IMR-90 (cell line): ENCODE measurements around the gene CCDC70. TPM values are rescaled to one million over a fixed set of nuclear protein-coding genes. Genes with fewer than 3 reads are reported as not detected.

Experiments
- ATAC-seq: fragments of 200-7000 bp; cut with Tn5 transposase; 2 replicates; pipeline ENCODE4 v1.9.1; 2020; ENCODE audit warnings: low read depth, mild to moderate bottlenecking, moderate library complexity
- BruUV-seq: library from RNA; stranded (reverse); fragments of 400-500 nt; replicated peaks from 2 replicates; lab custom pipeline; 2021; lab: Mats Ljungman, UMichigan
- CTCF ChIA-PET: fragments of 300-600 bp; formaldehyde crosslinking; extraction: SDS; loops from one replicate; lab custom pipeline; 2021; ENCODE audit warnings: antibody characterized with exemption; lab: Yijun Ruan, JAX
- POLR2A ChIA-PET: fragments of 300-600 bp; sonication (Branson Sonifier 250); formaldehyde crosslinking; loops from one replicate; lab custom pipeline; 2022; ENCODE audit warnings: antibody characterized with exemption; ENCODE audit not compliant: unreplicated experiment; lab: Charles Lee
- DNase-seq: peaks from one replicate; pipeline ENCODE4 v3.0.0; 2013
- H2AFZ ChIP-seq: replicated peaks from 2 replicates; pipeline ENCODE3; 2013; ENCODE audit warnings: low read length, mild to moderate bottlenecking; ENCODE audit not compliant: poor library complexity
- H2AK5ac ChIP-seq: 2 replicates; pipeline ENCODE4 v1.6.1; 2013; ENCODE audit warnings: low read depth, low read length, inconsistent platforms
- H2AK9ac ChIP-seq: replicated peaks from 2 replicates; pipeline ENCODE3; 2013; ENCODE audit warnings: mild to moderate bottlenecking, low read depth, low read length, moderate library complexity; ENCODE audit not compliant: poor library complexity
- H2BK120ac ChIP-seq: 2 replicates; pipeline ENCODE4 v1.6.1; 2013; ENCODE audit warnings: low read depth, low read length, inconsistent platforms
- H2BK15ac ChIP-seq: 3 replicates; pipeline ENCODE4 v1.6.1; 2013; ENCODE audit warnings: low read depth, low read length, inconsistent platforms
- H2BK20ac ChIP-seq: 2 replicates; pipeline ENCODE4 v1.6.1; 2013; ENCODE audit warnings: low read depth, mild to moderate bottlenecking, inconsistent platforms, low read length, moderate library complexity
- H2BK5ac ChIP-seq: 2 replicates; pipeline ENCODE4 v1.6.1; 2013; ENCODE audit warnings: mild to moderate bottlenecking, low read depth, low read length, inconsistent platforms; ENCODE audit not compliant: poor library complexity, severe bottlenecking
- H3K14ac ChIP-seq: replicated peaks from 2 replicates; pipeline ENCODE4 v1.6.1; 2013; ENCODE audit warnings: low read depth, low read length, inconsistent platforms
- H3K18ac ChIP-seq: 2 replicates; pipeline ENCODE4 v1.6.1; 2013; ENCODE audit warnings: low read depth, low read length, control low read depth
- H3K23ac ChIP-seq: 2 replicates; pipeline ENCODE4 v1.6.1; 2013; ENCODE audit warnings: low read depth, low read length, inconsistent platforms
- H3K27ac ChIP-seq: 2 replicates; pipeline ENCODE4 v1.5.1; 2013; ENCODE audit warnings: mild to moderate bottlenecking, control low read depth, low read length; ENCODE audit not compliant: insufficient read depth
- H3K27me3 ChIP-seq: 2 replicates; pipeline ENCODE4 v1.6.1; 2013; ENCODE audit warnings: low read length; ENCODE audit not compliant: control insufficient read depth, insufficient read depth
- H3K36me3 ChIP-seq: 2 replicates; pipeline ENCODE4 v1.6.1; 2013; ENCODE audit warnings: low read length, mixed read lengths; ENCODE audit not compliant: control insufficient read depth, insufficient read depth
- H3K4ac ChIP-seq: 2 replicates; pipeline ENCODE4 v1.6.1; 2013; ENCODE audit warnings: low read depth, low read length, inconsistent platforms
- H3K4me1 ChIP-seq: 2 replicates; pipeline ENCODE4 v1.6.1; 2013; ENCODE audit warnings: low read length, mixed read lengths; ENCODE audit not compliant: control insufficient read depth, insufficient read depth
- H3K4me2 ChIP-seq: 2 replicates; pipeline ENCODE4 v1.6.1; 2013; ENCODE audit warnings: low read depth, mild to moderate bottlenecking, control low read depth, low read length, moderate library complexity
- H3K4me3 ChIP-seq: 2 replicates; pipeline ENCODE4 v1.5.1; 2013; ENCODE audit warnings: low read depth, mild to moderate bottlenecking, control low read depth, low read length, moderate library complexity; ENCODE audit not compliant: insufficient read depth
- H3K56ac ChIP-seq: 2 replicates; pipeline ENCODE4 v1.6.1; 2013; ENCODE audit warnings: low read length, inconsistent platforms; ENCODE audit not compliant: insufficient read depth; ENCODE audit errors: extremely low read depth
- H3K79me1 ChIP-seq, 2 experiments: 2 replicates each; pipeline ENCODE4 v1.6.1; 2013; ENCODE audit warnings: low read length in 2 of 2, inconsistent platforms in 1 of 2, low read depth in 1 of 2
- H3K9ac ChIP-seq: 2 replicates; pipeline ENCODE4 v1.6.1; 2013; ENCODE audit warnings: low read depth, low read length, control low read depth
- H3K9me1 ChIP-seq: 2 replicates; pipeline ENCODE4 v1.6.1; 2013; ENCODE audit warnings: low read length, inconsistent platforms; ENCODE audit not compliant: insufficient read depth
- H3K9me3 ChIP-seq: 2 replicates; pipeline ENCODE4 v1.6.1; 2013; ENCODE audit warnings: low read length; ENCODE audit not compliant: control insufficient read depth, insufficient read depth
- H4K20me1 ChIP-seq: 2 replicates; pipeline ENCODE4 v1.6.1; 2013; ENCODE audit warnings: low read length, inconsistent platforms; ENCODE audit not compliant: insufficient read depth
- H4K5ac ChIP-seq: 2 replicates; pipeline ENCODE4 v1.6.1; 2013; ENCODE audit warnings: mild to moderate bottlenecking, low read depth, low read length, control low read depth
- H4K8ac ChIP-seq, 2 experiments: 2 replicates each; pipeline ENCODE4 v1.6.1; 2013; ENCODE audit warnings: low read depth in 2 of 2, low read length in 2 of 2, control low read depth in 1 of 2, inconsistent platforms in 1 of 2
- H4K91ac ChIP-seq: 2 replicates; pipeline ENCODE4 v1.6.1; 2013; ENCODE audit warnings: low read depth, low read length, inconsistent platforms; ENCODE audit not compliant: insufficient read depth
- CEBPB ChIP-seq: IDR thresholded peaks from 2 replicates; pipeline ENCODE4 v1.6.1; 2012; ENCODE audit warnings: low read depth, low read length, improper control_type of control experiment
- MAZ ChIP-seq: IDR thresholded peaks from 2 replicates; pipeline ENCODE4 v1.6.1; 2012; ENCODE audit warnings: low read depth, mild to moderate bottlenecking, low read length, improper control_type of control experiment, moderate library complexity, borderline replicate concordance
- MXI1 ChIP-seq: IDR thresholded peaks from 2 replicates; pipeline ENCODE4 v1.6.1; 2012; ENCODE audit warnings: low read depth, mild to moderate bottlenecking, low read length, moderate library complexity, borderline replicate concordance
- NFE2L2 ChIP-seq: fragments of 150-350 bp; IDR thresholded peaks from 2 replicates; pipeline ENCODE4 v1.6.1; 2016; ENCODE audit warnings: low read depth, mild to moderate bottlenecking, low read length
- RFX5 ChIP-seq: IDR thresholded peaks from 2 replicates; pipeline ENCODE4 v1.8.0; 2012; ENCODE audit warnings: low read depth, mild to moderate bottlenecking, low read length, moderate library complexity
- WGBS, 2 experiments: methylation state at CpG; one replicate each; pipeline versions ENCODE4 v1.1.5 to v1.1.7; 2013; ENCODE audit warnings: missing lambda C conversion rate in 2 of 2; ENCODE audit not compliant: insufficient read length in 1 of 2; ENCODE audit errors: extremely low coverage in 2 of 2; 5-methylcytosine and 5-hydroxymethylcytosine counted together
- dilution Hi-C: fragments of 300-500 bp; cut with HindIII; formaldehyde crosslinking; loops from one replicate; pipeline ENCODE4 v1.14.3; 2018; ENCODE audit warnings: low sequenced_read_pairs; ENCODE audit not compliant: unreplicated experiment
- in situ Hi-C: fragments of 300-500 bp; cut with MboI; formaldehyde crosslinking; loops from 3 replicates; pipeline ENCODE4 v1.14.3; 2019; ENCODE audit warnings: low sequenced_read_pairs, inconsistent platforms, mixed read lengths
- intact Hi-C: fragments of 100-400 bp; cut with micrococcal nuclease; formaldehyde crosslinking; loops from 2 replicates; pipeline ENCODE4 v1.10.0; 2022
- polyA plus RNA-seq, 3 experiments: library from polyadenylated mRNA; depleted of rRNA; stranded (reverse); fragments of >200 nt; gene quantifications; 2 replicates each; pipeline ENCODE4 v1.2.3, GENCODE V29; 2012; ENCODE audit warnings: low replicate concordance in 1 of 3
- total RNA-seq: library from RNA; depleted of rRNA; stranded (reverse); fragments of >200 nt; gene quantifications from 2 replicates; pipeline ENCODE4 v1.2.3, GENCODE V29; 2012

Gene CCDC70
- total and polyA plus RNA-seq, 2 of the 4 experiments (the other 2 are of a cell fraction), result not detected

DNA sequence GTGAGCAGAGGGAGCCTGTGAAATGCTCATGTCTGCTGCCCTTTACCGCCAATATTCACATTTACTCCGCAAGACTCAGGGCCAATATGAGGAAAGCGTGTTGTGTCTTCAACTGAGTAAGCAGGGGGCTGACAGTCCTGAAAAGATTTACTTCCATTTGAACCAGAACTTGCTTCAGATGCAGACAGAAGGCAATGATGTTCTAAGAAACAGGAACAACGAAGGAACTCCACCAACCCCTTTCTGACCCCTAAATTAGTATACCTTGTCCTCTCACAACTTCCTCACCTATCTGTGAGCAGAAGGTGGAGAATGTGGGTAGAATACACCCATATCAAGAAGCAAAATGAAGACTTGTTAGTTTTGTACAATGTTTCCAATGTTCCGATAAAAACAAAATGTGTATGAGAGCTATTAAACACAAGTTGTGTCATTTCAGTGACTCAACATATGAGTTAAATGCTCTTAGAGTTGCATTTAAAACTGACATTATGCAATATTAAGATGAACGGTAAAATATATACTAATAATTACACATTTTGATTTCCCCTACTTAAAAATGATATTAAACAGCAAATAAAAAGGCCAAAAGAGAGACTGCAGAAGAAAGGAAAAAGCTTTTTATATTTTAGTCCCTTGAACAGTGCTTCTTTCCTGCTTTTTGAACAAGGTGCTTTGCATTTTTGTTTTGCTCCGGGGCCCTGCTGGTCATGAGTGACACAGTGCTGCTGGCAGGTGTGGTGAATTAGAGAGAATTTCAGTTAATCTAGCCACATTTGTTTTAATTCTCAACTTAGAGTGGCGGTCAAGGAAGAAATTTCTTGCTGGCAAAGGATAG lies 32.8 kb upstream of the CCDC70 start:
- H2AK9ac ChIP-seq, result no peak overlapping the region
- H2BK5ac ChIP-seq, result no peak overlapping the region
- in situ Hi-C loops, result no loop called here
- H3K14ac ChIP-seq, result no peak overlapping the region
- peaks cover 64% of the 10 kb centered on the region for H3K27me3 ChIP-seq
- WGBS, 2 experiments, result no CpG with 5 or more reads among the region's 8 CpGs
- no peak overlapping the region for H4K91ac ChIP-seq
- no peak overlapping the region for H2BK15ac ChIP-seq
- H3K9ac ChIP-seq, result no peak overlapping the region
- no peak overlapping the region for H2AFZ ChIP-seq
- no peak overlapping the region for H3K4ac ChIP-seq
- H3K4me2 ChIP-seq, result no peak overlapping the region
- H3K27ac ChIP-seq, result no peak overlapping the region
- H3K79me1 ChIP-seq, result no peaks in the 10 kb centered on the region
- ATAC-seq (no peak), DNase-seq (no peak)
- intact Hi-C loops, result no loop called here
- TF ChIP-seq RFX5 (no peak), NFE2L2 (no peak), MXI1 (no peak), CEBPB (no peak), MAZ (no peak)
- H4K20me1 ChIP-seq, result no peaks in the 10 kb centered on the region
- no peak overlapping the region for H3K18ac ChIP-seq
- H3K36me3 ChIP-seq, result no peaks in the 10 kb centered on the region
- no peak overlapping the region for H4K8ac ChIP-seq
- ChIA-PET CTCF (interaction anchor here (0.8 kb wide), 1 partner anchor 13 kb away, joined by 3 read pairs; no protein-coding TSS in a partner anchor), POLR2A (no interaction called here)
- no peak overlapping the region for H4K5ac ChIP-seq
- no peak overlapping the region for H3K56ac ChIP-seq
- H2BK120ac ChIP-seq, result no peak overlapping the region
- no peak overlapping the region for H2AK5ac ChIP-seq
- H3K23ac ChIP-seq, result no peak overlapping the region
- no peak overlapping the region for H2BK20ac ChIP-seq
- no peaks in the 10 kb centered on the region for H3K4me1 ChIP-seq
- dilution Hi-C loops, result no loop called here
- no TSS peak for BruUV-seq
- H3K4me3 ChIP-seq, result no peak overlapping the region
- H3K9me1 ChIP-seq, result no peaks in the 10 kb centered on the region
- H3K9me3 ChIP-seq, result no peaks in the 10 kb centered on the region
